Measurements from ENCODE around the gene CTNNAL1.

CTNNAL1 gene

DNA sequence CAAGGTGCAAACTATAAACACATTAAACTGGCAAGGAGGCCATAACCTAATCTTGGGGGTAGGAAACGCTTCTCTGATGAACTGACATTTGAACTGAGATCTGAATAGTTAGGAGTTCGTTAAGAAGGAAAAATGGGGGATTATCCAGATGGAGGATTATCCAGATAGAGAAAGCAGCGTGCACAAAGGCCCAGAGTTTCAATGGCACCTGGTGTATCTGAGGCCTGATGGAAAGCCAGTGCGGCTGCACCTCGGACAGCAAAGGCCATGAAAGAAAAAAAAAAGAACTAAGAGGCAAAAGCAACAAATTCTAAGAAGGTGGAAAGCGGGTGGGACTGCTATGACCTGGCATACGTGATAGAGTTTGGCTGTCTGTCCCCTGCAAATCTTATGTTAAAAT is 13.0 kb upstream of the CTNNAL1 start:
- no peak for DNase-seq (ENCODE audit: low read depth in 2 of 2)

DNA sequence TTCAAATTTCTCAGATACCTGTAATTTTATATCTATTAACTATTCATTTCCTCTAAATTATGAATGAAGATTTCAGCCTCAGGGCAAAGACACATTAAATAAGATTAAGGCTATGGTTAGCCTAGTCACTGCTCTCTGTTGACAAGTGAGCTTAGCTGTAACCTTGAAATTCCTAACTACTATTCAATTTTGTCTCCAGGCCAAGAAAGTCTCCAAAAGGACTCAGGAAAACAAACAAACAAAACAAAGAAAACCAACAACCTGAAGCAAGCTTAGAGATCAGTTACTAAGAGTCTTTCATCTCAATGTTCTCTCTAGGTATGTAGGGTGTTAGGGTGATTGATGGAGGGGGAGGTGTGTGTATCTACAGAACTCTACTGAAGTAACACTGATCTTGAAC is 9.6 kb upstream of the CTNNAL1 start:
- no peak for DNase-seq (ENCODE audit: low read depth in 2 of 2)

DNA sequence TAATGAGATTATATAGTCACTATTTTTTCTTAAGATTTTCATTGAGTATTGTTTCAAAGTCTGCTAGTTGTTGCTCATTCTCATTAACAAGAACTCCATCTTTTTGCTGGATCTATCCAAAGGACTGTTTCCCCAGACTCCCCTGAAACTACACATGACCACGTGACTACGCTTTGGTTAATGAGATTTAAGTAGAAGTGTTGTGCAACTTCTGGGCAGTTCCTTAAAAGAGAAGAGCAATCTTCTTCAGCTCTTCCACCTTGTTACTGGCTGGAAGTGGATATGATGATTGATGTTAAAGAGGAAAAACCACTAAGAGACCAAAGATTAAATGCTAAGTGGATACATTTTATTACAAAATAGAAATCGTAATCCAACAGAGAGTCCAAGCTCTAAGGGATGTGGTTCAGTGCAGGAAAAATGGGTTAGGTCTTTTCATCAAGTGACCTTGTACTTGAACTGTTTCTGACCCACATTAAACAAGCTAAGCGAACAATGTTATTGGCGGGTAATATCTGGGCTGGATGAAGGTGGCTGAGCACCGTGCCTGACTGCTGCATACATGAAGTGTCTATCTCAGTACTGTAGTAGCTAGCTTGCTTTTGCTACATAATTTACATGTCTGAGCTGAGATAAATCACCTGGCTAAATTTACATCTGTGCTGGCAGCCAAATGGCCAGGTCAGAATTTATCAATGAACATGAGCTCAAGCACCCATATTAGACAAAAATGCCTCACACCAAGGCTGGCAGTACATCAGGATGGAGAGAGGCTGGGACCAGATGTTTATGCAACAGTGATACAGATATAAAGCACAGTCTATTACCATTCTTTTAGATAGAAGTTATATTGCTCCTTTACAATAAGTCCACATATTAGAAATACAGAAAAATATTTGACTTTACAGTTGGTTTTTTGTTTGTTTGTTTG is 7.5 kb upstream of the CTNNAL1 start:
- DNase-seq (ENCODE audit: low read depth in 2 of 2), result no peak

DNA sequence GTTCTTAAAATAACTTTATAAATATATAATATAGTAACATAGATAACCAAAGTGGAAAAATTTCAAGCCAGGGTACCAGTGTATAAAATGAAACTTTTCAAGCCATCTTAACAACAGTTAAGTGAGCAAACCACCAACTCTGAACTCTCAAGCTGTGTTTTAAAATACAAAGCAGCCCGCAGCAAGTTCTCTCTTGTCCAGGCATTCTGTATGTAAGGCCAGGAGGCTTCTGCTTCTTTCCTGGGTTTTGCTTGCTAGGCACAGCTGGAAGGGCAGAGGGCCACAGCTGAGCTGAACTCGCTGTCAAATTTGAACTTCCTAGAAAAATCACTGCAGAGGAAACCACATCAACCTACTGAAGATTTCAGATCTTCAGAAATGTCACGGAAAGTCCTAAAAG is 6.8 kb upstream of the CTNNAL1 start:
- no peak for DNase-seq (ENCODE audit: low read depth in 2 of 2)

DNA sequence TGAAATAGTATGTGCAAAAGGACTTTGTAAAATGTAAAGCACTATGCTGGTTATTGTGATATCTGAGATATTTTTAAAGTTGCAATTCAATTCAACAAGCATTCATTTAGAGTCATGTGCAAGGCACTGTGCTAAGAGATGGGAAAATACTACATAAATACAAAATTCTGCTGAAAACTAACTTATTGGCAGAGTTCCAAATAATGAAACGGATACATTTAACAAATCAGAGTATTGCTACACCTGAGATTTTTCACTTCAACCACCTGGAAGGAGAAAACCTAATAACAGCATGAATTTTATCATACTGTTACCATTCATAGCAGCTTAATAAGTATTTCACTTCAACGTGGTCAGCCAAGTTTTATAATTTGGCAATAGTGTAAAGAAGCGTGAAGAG is 6.1 kb upstream of the CTNNAL1 start:
- no peak for DNase-seq (ENCODE audit: low read depth in 2 of 2)

DNA sequence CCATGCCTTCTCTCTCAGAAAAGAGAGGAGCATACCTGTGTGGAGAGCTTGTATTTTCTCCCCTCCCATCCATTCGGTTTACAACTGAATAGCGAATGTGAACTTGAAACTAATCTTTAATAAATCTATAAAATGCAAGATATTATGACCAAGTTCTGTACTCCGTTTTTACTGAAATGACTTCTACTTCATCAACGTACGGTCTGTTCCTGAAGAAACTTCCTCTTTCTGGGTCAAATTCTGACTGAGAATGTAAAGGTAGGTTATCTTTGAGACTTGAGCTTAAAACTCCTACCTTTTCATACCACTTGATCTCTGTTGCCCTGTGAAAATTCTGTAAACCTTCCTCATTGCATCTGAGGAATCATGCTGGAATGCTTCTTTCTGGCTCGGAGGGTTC is 4.2 kb upstream of the CTNNAL1 start:
- no peak for DNase-seq (ENCODE audit: low read depth in 2 of 2)

DNA sequence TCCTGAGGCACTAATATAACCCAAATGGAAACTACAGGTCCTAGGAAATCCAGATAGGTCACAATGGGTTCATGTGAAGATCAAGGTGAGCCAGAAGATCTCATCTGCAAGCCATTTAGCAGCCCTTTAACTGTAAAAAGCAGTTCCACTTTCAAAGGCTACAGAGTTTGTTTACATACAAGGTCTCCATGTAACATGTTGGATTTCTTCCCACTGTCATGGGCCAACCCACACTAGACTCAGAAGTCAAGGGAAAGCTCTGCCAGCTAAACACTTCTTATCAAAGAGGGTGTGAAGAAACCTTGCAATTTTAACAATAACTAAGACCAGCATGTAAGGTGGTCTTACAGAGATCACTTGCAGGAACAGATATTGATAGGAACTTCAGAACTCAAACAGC is 3.8 kb upstream of the CTNNAL1 start:
- no peak for DNase-seq (ENCODE audit: low read depth in 2 of 2)

DNA sequence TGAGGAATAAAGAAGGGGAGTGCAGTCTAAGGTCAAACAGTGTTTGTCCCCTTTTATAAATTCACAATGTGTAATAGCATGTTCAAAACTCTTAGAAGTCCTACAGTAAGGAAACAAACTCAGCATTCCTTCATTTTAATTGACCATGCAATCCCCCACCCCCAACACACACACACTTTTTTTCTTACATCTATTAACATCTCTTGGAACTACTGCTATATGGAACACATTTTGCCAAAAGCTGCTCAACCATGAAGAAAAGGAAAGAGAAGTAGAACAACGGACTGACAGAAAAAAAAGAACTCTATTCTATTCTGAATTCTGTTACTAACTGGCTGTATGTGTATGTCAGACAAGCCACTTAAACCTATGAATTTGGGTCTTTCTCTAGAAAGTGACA is 2.8 kb upstream of the CTNNAL1 start:
- no peak for DNase-seq (ENCODE audit: low read depth in 2 of 2)

DNA sequence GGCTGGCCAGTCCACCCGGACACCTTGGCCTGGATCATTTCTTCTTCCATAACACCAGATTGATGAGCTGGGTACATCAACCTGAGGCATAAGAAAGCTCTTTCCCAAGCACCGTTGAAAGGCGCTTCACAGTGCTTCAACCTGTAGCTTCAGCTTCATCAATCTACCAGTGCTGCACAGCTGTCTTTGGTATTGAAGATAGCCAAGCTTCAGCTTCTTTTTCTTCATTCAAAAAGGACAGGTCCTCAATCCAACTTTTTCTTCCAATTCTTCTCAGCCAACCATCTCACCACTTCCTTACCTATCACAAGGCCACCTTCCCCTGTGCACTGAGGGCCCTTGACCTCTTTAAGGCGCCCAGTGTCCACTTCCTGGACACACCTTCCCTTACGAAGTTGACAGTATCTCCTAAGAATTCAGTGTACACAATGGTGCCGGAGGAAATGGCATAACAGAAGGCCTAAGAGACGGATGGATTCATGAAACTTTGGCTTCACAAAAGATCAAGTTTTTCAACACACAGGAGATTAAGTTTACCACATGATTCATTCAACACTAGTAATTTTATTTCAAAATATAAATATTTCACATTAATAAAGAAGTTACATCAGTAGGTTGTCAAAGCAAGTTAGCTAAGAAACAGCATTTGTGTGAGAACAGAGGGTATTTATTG is 1.4 kb upstream of the CTNNAL1 start:
- DNase-seq (ENCODE audit: low read depth in 2 of 2), result no peak

DNA sequence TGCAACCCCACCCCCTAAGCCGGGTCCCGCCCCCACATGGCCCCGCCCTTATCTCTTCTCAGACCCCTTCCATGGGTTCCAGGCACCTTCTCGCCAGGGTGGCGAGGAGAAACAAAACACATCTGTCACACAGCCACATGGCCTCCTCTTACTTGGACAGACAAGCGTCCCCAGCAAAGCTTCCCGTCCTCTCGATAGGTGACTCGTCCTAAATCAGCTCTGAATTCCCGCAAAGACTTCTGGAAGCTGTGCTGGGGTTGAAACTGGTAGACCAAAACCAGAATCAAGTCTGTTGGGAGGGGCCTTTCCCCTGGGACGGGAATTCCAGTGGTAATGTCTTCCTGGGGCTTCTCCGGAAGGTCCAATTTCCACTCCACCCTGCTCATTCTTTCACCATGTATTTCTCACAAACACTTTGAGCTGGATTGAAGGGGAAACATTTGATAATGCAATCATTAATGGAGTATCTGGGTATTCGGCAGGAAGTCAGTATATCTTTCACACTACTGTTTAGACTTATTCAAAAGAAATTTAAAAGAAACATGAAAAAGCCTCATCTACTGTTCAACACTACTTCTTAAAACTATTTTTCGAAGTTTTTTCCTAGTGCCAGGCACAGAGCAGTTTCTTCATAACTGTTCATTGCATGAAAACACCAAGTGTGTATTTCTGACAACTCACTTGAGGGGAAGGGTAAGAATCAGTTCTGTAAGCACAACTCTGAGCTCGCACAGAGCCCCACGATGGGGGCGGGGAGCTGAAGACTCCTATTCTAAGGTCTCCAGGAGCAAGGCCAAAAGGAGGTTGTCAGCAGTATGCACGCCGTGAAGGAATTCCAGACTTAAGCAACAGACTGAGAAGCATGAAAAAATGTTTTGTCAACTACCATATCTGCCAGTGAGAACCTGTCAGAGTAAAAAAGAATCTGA is 644 bp upstream of the CTNNAL1 start:
- no peak for DNase-seq (ENCODE audit: low read depth in 2 of 2)

DNA sequence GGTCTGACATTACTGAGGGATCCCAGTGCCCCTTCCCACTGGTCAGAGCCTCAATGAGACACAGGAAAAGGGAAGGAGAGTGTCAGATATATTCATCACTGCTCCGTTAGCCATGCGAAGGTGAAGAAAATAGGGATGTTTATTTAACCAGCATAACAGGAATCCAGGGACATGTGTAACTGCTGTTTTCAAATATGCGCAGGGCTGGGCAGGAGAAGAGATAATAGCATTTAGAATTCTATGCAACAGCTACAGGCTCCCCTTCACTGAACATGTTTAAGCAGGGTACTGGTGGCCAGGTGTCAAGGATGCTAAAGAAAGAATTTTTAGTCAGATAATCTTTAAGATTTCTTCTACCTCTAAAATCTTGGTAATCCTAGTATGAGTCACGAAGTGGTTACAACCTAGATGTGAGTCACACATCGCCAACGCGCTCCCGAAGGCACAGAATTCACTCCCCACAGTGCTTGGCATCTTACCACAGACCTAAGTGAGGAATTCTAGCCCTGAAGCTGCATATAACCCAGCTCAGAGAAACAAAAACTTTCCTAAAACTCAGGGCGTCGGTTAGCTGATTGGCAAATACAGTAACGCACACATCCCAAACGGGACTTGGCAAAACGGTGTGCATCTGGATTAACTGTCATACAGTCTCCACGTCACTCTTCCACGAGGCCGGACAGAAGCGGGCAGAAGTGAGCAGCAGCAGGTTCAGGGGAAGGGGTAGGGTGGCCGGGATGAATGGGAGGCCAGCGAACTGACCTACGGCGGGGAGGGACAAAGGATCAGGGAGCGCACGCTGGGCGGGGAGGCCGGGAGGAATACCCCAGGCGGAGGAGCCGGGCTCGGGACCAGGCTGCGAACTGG is 1.1 kb downstream of the CTNNAL1 start:
- peak; percentile 15 to 34 for DNase-seq (ENCODE audit: low read depth in 2 of 2)

DNA sequence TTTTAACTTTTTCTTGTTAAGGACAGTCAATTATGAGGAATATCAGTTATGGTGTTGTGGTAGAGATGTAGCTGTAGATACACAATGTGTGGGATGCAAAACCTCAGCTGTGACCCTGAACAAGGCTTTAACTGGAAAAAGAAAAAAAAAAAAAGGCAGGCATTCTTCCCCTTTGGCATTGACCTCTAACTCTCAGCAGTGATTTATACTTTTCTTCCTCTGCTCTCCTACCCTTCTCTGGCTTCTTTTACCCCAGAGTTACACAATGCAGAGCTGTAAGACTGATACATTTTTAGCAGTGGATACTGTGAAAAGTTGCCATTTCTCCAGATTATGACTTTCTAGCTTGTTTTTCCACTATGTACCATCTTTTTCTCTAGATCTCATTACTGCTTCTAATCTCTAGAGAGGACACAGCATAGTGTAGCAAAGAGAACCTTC is 2.0 kb downstream of the CTNNAL1 start:
- DNase-seq (ENCODE audit: low read depth in 2 of 2), result no peak

DNA sequence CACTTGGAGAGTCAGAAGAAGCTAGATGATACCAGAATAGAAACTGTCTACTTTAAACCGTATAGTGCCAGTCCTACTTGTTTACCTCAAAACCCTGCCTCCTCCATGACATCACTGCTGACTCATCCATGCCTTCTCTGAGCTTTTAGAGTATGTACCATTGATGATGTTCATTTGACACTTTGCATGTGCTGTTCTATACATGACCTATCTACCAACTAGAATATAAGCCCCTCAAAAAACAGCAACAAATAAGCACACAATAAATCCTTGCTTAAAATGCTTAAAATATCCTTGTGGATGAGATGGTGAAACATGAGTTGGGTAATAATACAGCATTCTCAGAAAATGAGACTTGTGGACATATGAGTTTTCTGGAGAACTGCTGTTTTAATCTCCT is 2.6 kb downstream of the CTNNAL1 start:
- peak; percentile 46 to 52 for DNase-seq (ENCODE audit: low read depth in 2 of 2)

DNA sequence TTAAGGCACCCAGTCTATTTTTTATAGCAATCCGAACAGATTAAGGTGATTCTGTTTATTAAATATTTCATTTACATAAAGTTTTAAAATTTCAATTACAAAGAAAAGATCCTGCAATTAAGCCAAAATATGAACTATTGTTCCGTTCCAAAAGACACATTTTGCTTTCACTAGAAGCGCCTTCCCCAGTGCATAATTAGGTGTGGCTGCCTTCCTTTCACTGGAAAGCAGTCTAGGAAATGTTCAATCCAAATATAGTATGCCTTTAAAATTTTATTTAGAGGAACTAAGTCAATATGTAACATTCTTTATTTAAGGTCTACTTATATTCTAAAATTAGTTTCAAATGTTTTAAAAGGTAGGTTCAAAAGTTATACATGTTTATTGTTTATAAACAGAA is 7.6 kb downstream of the CTNNAL1 start:
- DNase-seq (ENCODE audit: low read depth in 2 of 2), result no peak

DNA sequence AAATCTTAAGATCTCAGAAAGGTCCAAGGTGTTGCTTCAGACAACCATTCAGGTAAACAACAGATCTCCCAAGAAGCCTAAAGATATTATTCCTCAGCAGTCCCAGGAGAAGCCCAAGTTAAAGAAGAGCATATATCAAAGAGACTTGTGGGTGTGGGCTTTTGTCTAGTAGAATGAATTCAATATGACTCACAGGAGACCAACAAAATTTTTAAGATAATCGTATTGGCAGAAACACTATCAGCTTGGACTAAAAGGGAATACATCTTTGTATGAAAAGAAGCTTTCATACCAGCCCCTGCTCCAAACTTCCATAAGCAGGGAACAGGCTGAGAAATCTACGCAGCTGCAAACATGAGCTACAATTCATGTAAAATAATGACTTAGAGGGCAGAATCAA is 10.2 kb downstream of the CTNNAL1 start:
- DNase-seq (ENCODE audit: low read depth in 2 of 2), result no peak

DNA sequence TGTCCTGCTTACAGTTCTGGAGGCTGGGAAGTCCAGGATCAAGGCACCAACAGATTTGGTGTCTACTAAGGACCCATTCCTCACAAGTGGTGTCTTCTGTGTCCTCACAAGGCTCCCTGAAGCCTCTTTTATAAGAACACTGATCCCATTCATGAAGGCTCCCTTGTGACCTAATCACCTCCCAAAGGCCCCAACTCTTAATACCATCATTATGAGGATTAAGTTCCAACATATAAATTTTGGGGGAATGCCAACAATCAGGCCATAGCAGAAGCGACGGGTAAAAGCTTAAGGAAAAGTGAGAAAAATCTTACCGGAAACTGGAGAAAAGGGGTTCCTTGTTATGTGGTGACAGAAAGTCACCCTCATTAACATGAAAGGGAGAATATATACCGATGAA is 11.2 kb downstream of the CTNNAL1 start:
- no peak for DNase-seq (ENCODE audit: low read depth in 2 of 2)

DNA sequence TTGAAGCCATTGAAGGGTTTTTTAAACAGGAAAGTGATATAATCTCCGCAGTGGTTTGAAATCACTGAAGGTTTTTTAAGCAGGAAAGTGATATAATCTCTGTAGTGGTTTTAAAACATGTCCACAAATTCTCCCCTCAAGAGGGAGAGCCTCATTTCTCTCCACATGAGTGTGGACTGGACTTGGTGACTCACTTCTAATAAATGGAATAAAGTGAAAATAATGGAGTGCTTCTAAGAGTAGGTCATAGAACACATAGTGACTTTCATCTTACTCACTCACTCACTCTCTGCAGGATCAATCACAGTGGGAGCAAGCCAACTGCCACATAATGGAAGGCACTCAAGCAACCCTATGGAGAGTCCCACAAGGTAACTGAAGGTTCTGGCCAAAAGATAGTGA is 12.0 kb downstream of the CTNNAL1 start:
- no peak for DNase-seq (ENCODE audit: low read depth in 2 of 2)

DNA sequence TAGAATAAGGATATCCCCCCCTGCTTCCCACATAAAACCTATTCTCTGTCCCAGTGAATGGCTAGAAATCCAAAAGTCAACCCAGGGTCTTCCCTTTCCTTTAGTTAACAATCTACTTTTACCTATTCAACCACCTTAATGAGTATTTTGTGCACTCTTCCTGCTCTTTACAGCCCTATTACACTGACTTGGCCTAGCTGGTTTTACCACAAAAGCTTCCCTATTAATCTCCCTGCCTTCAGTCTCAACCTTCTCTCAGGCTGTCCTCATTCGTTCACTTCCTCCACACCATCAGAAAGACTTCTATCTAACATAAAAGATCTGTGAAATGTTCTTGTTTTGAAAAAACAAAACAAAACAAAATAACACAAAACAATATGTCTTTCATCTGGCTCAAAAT is 16.2 kb downstream of the CTNNAL1 start:
- DNase-seq (ENCODE audit: low read depth in 2 of 2), result no peak

DNA sequence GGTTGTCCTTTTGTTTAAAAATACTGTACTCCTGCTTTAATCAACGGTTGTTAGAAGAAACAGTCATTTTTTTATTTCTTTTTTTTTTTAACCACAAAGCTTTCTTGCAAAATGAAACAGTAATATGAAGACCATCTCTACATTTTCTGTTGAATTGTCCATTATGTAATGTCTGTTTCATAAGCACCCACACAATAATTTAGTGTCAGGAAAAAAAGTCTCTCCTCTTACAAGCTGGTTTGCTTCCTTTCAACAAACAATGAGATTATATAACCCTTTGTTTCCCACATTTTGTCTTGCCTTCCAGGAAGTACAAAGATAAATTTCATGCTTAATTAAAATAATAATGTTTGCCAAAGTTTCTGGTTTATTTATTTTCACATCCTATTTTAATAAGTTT is 16.7 kb downstream of the CTNNAL1 start:
- DNase-seq (ENCODE audit: low read depth in 2 of 2), result no peak

DNA sequence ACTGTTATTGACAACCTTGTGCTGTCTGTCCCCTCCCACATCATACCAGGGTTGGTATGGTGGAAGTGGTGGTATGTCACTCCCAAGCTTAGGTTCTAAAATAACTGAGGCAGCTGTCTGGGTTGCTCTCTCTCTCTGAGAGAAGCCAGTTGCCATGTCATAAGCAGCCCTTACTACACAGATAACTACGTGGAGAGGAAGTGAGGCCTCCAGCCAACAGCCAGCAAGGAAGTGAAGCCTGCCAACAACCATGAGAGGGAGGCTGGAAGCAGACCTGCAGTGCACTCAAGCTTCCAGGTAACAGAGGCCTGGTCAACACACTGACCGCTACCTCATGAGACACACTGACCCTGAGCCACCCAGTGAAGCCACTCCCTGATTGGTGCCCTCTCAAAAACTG is 18.6 kb downstream of the CTNNAL1 start:
- DNase-seq (ENCODE audit: low read depth in 2 of 2), result no peak

DNA sequence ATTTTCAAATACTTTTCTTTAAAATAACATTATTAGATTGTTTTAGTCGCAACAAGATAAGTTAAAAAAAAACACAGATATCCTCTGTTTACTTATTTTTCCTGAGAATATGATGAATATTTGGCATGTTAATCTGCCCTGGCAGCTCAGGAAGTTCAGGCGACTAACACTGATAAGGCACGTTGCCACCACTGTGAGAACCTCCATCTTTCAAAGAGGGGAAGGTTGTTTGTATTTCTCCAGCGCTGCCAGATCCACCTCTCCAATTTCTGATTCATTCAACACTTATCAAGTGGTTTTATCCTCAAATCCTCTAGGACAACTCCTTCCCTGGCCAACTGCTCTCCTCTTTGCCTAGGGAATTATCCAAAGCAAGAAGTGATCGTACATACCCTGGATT is 21.8 kb downstream of the CTNNAL1 start:
- DNase-seq (ENCODE audit: low read depth in 2 of 2), result no peak
